Right atrium auricular region (tissue), 2 donors: ENCODE data around the gene TDRD7. TPM values are rescaled to one million over a fixed set of nuclear protein-coding genes. Genes with fewer than 3 reads are reported as not detected.

ENCODE experiments used
- DNase-seq: peaks from one replicate; pipeline ENCODE4 v3.0.0-alpha.2; 2019; ENCODE audit warnings: low spot score
- H3K27ac ChIP-seq, 2 donors: fragments of 200-600 bp; sonication (generic); 1 replicate in 1 of 2; 2 replicates in 1 of 2; pipeline ENCODE4 v1.5.1; 2016 to 2019
- H3K27me3 ChIP-seq, 2 donors: fragments of 200-600 bp; sonication (generic); one replicate each; pipeline versions ENCODE4 v1.5.1 to v1.6.0; 2017 to 2019
- H3K36me3 ChIP-seq: fragments of 200-600 bp; sonication (generic); one replicate; pipeline ENCODE4 v1.5.1; 2016
- H3K4me1 ChIP-seq, 2 donors: fragments of 200-600 bp; sonication (generic); one replicate each; pipeline versions ENCODE4 v1.5.1 to v1.6.0; 2017 to 2019
- H3K4me3 ChIP-seq, 2 donors: fragments of 200-600 bp; sonication (generic); 1 replicate in 1 of 2; 2 replicates in 1 of 2; pipeline ENCODE4 v1.5.1; 2017 to 2019; ENCODE audit warnings: mild to moderate bottlenecking in 1 of 2, moderate library complexity in 1 of 2
- H3K9me3 ChIP-seq, 2 donors: fragments of 200-600 bp; sonication (generic); one replicate each; pipeline ENCODE4 v1.5.1; 2019
- CTCF ChIP-seq, 2 donors: fragments of 200-600 bp; sonication (generic); IDR thresholded peaks; one replicate each; pipeline ENCODE4 v1.5.1; 2019; ENCODE audit warnings: antibody characterized with exemption in 2 of 2
- total RNA-seq, 2 donors: library from RNA; depleted of rRNA; stranded (reverse); fragments of >200 nt; gene quantifications; one replicate each; pipeline ENCODE4 v1.1.0, GENCODE V29; 2016

The TDRD7 gene
- total RNA-seq: 1 to 10 TPM; 6.5 to 7.2 TPM

- peak; percentile 73 for DNase-seq
- peak within 1 kb of the TSS; percentile 81 to 96 for H3K4me3 ChIP-seq
- H3K27ac ChIP-seq: peak within 1 kb of the TSS; percentile 81 to 87
- peaks cover 0 to 8% of the 10 kb centered on the region in 2 donors for H3K4me1 ChIP-seq
- peak; percentile 98 to 100 for TF ChIP-seq CTCF (IDR thresholded peaks at IDR 0.05)
- no peaks in the 10 kb centered on the region for H3K9me3 ChIP-seq
- H3K27me3 ChIP-seq: no peaks in the 10 kb centered on the region
- no peaks in the 10 kb centered on the region for H3K36me3 ChIP-seq
These were observed at the start of gene TDRD7 for GRCh38 chr9:97411789-97412625. Gene TDRD7, plus strand, starts transcription at chr9:97412096. Its CDS starts 16,370 bp downstream, at chr9:97428466.

- no peaks in the 10 kb centered on the region for H3K36me3 ChIP-seq
These were observed 48.9 kb upstream of the TDRD7 start for GRCh38 chr9:97362777-97363545.

GRCh38 chr9:97363661-97364299, 48.1 kb upstream of the TDRD7 start:
- Histone ChIP-seq H3K9me3 (peaks cover 0 to 7% of the 10 kb centered on the region in 2 donors), H3K4me3 (no peak overlapping the region), H3K27me3 (no peaks in the 10 kb centered on the region), H3K36me3 (no peaks in the 10 kb centered on the region), H3K27ac (no peak overlapping the region), H3K4me1 (no peaks in the 10 kb centered on the region)
- no peak for DNase-seq
- TF ChIP-seq CTCF (IDR thresholded peaks at IDR 0.05): no peak

More at GRCh38 chr9:97362777-97363545, 48.9 kb upstream of the TDRD7 start:
- TF ChIP-seq CTCF (IDR thresholded peaks at IDR 0.05): no peak
- H3K4me3 ChIP-seq: no peak overlapping the region
- no peaks in the 10 kb centered on the region for H3K27me3 ChIP-seq
- DNase-seq: no peak
- H3K27ac ChIP-seq: no peak overlapping the region
- H3K9me3 ChIP-seq: no peaks in the 10 kb centered on the region
- no peaks in the 10 kb centered on the region for H3K4me1 ChIP-seq

- Histone ChIP-seq H3K4me1 (no peaks in the 10 kb centered on the region), H3K27me3 (no peaks in the 10 kb centered on the region), H3K4me3 (no peak overlapping the region), H3K36me3 (peaks cover 1% of the 10 kb centered on the region), H3K9me3 (peaks cover 0 to 13% of the 10 kb centered on the region in 2 donors), H3K27ac (no peak overlapping the region)
- TF ChIP-seq CTCF (IDR thresholded peaks at IDR 0.05): no peak
- no peak for DNase-seq
These were observed 47.0 kb upstream of the TDRD7 start for GRCh38 chr9:97364769-97365490.

- DNase-seq: no peak
- no peaks in the 10 kb centered on the region for H3K4me1 ChIP-seq
These were observed 46.3 kb upstream of the TDRD7 start for GRCh38 chr9:97365634-97366033.

More at GRCh38 chr9:97365634-97366033, 46.3 kb upstream of the TDRD7 start:
- Histone ChIP-seq H3K36me3 (peaks cover 8% of the 10 kb centered on the region), H3K9me3 (peaks cover 0 to 13% of the 10 kb centered on the region in 2 donors), H3K27me3 (no peaks in the 10 kb centered on the region), H3K4me3 (no peak overlapping the region), H3K27ac (no peak overlapping the region)
- TF ChIP-seq CTCF (IDR thresholded peaks at IDR 0.05): no peak
